Thyroid gland (tissue), 4 donors: ENCODE results near the gene TBC1D1. TPM values are rescaled to one million over a fixed set of nuclear protein-coding genes. Genes with fewer than 3 reads are reported as not detected.

Experiments
- DNase-seq, 2 donors: peaks; one replicate each; pipeline ENCODE4 v3.0.0-alpha.2; 2019
- H3K27ac ChIP-seq, 3 donors: fragments of 200-600 bp; sonication (generic); 1 replicate in 2 of 3; 2 replicates in 1 of 3; pipeline ENCODE4 v1.5.1; 2016 to 2019; ENCODE audit warnings: mild to moderate bottlenecking in 1 of 3, moderate library complexity in 1 of 3
- H3K27me3 ChIP-seq: fragments of 200-600 bp; sonication (generic); one replicate; pipeline ENCODE4 v1.5.1; 2019
- H3K36me3 ChIP-seq, 2 donors: fragments of 200-600 bp; sonication (generic); one replicate each; pipeline ENCODE4 v1.5.1; 2016 to 2019
- H3K4me1 ChIP-seq, 2 donors: fragments of 200-600 bp; sonication (generic); one replicate each; pipeline ENCODE4 v1.5.1; 2017 to 2019
- H3K4me3 ChIP-seq, 3 donors: fragments of 200-600 bp; sonication (generic); replicated peaks in 1 of 3; 1 replicate in 2 of 3; 2 replicates in 1 of 3; pipeline ENCODE4 v1.5.1; 2016; ENCODE audit warnings: mild to moderate bottlenecking in 1 of 3
- H3K9me3 ChIP-seq: fragments of 200-600 bp; sonication (generic); one replicate; pipeline ENCODE4 v1.5.1; 2017
- POLR2A ChIP-seq, 2 donors: fragments of 450-650 bp; IDR thresholded peaks; one replicate each; pipeline ENCODE4 v1.6.1; 2017; ENCODE audit warnings: antibody characterized with exemption in 2 of 2, mild to moderate bottlenecking in 2 of 2, moderate library complexity in 1 of 2
- WGBS, 2 donors: methylation state at CpG; one replicate each; pipeline ENCODE4 v1.1.5; 2017; 5-methylcytosine and 5-hydroxymethylcytosine counted together
- intact Hi-C: fragments of 100-400 bp; cut with DNase I; formaldehyde crosslinking; loops from one replicate; pipeline ENCODE4 v1.15.1; 2023
- total RNA-seq, 4 donors: library from RNA; depleted of rRNA; stranded (reverse); fragments of >200 nt; gene quantifications; one replicate each; pipeline ENCODE4 v1.2.3, GENCODE V29; 2016
- TF ChIP-seq, protein P1 (sequence below), 6 experiments: fragments of 200-600 bp in 3 of 6; fragments of 450-650 bp in 3 of 6; sonication (generic) in 3 of 6; IDR thresholded peaks; one replicate each; pipeline ENCODE4 v1.5.1; 2016 to 2019; ENCODE audit warnings: antibody characterized with exemption in 6 of 6, mild to moderate bottlenecking in 2 of 6, inconsistent platforms in 1 of 6, moderate library complexity in 1 of 6

TBC1D1 gene
- total RNA-seq, 4 donors from 2014 or later, result 192 to 284 (median 230) TPM

GRCh38 chr4:37873386-37873785, 17.5 kb upstream of the TBC1D1 start:
- Histone ChIP-seq H3K27ac (no peak overlapping the region), H3K4me3 (no peak overlapping the region), H3K27me3 (no peaks in the 10 kb centered on the region), H3K4me1 (peaks cover 3 to 10% of the 10 kb centered on the region in 2 donors), H3K36me3 (no peaks in the 10 kb centered on the region), H3K9me3 (no peaks in the 10 kb centered on the region)
- intact Hi-C loops, result no loop called here
- WGBS, 2 donors, result 82 to 91% methylated on average over 1 of the region's 1 CpG
- no peak for DNase-seq
- TF ChIP-seq POLR2A (IDR thresholded peaks at IDR 0.05), result no peak
- TF ChIP-seq, protein P1, sequence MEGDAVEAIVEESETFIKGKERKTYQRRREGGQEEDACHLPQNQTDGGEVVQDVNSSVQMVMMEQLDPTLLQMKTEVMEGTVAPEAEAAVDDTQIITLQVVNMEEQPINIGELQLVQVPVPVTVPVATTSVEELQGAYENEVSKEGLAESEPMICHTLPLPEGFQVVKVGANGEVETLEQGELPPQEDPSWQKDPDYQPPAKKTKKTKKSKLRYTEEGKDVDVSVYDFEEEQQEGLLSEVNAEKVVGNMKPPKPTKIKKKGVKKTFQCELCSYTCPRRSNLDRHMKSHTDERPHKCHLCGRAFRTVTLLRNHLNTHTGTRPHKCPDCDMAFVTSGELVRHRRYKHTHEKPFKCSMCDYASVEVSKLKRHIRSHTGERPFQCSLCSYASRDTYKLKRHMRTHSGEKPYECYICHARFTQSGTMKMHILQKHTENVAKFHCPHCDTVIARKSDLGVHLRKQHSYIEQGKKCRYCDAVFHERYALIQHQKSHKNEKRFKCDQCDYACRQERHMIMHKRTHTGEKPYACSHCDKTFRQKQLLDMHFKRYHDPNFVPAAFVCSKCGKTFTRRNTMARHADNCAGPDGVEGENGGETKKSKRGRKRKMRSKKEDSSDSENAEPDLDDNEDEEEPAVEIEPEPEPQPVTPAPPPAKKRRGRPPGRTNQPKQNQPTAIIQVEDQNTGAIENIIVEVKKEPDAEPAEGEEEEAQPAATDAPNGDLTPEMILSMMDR (IDR thresholded peaks at IDR 0.05), result no peak

DNA sequence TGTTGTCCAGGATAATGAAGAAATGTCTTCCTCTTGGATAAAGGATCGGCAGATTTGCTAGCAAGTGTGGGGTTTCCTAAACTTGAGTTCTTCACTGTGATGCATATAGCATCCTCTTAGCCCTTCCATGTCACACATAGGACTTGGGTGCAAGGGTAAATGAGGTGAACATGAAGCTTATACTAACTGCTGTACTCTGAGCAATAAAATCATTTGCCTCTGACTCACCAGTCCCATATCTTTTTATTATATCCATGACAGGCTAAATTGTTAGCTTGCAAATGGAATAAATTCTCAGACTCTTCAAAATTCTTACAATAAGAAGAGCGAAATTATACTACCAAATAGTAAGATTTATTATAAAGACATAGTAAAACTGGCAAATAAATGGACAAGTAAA, 14.7 kb upstream of the TBC1D1 start:
- Histone ChIP-seq H3K4me3 (no peak overlapping the region), H3K9me3 (no peaks in the 10 kb centered on the region), H3K36me3 (no peaks in the 10 kb centered on the region), H3K27me3 (no peaks in the 10 kb centered on the region), H3K27ac (no peak overlapping the region), H3K4me1 (peaks cover 3 to 10% of the 10 kb centered on the region in 2 donors)
- TF ChIP-seq, protein P1 (IDR thresholded peaks at IDR 0.05), result no peak
- TF ChIP-seq POLR2A (IDR thresholded peaks at IDR 0.05), result no peak
- intact Hi-C loops, result no loop called here
- 96 to 97% methylated on average over 2 of the region's 2 CpGs for WGBS, 2 donors
- DNase-seq, result no peak

DNA sequence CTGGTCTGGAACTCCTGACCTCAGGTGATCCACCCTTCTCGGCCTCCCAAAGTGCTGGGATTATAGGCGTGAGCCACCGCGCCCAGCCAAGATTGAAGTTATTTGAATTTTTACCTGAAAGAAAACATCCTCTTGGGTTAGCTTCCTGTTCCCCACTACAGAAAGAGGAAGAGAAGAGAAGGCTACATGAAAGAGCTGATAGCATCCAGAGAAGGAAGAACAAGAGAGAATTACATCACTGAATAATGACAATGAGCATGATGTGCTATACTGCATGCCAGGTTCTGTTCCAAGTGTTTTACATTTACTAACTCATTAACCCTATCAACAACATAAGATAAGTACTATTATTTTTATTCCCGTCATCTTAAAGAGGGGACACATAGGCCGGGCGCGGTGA, 11.5 kb upstream of the TBC1D1 start:
- Histone ChIP-seq H3K4me1 (no peaks in the 10 kb centered on the region), H3K27me3 (no peaks in the 10 kb centered on the region), H3K36me3 (no peaks in the 10 kb centered on the region), H3K9me3 (no peaks in the 10 kb centered on the region), H3K4me3 (no peak overlapping the region), H3K27ac (no peak overlapping the region)
- 92 to 95% methylated on average over 8 of the region's 8 CpGs for WGBS, 2 donors
- TF ChIP-seq POLR2A (IDR thresholded peaks at IDR 0.05), result no peak
- TF ChIP-seq, protein P1 (IDR thresholded peaks at IDR 0.05), result no peak
- intact Hi-C loops, result no loop called here
- no peak for DNase-seq

GRCh38 chr4:37881811-37882210, 9.1 kb upstream of the TBC1D1 start:
- Histone ChIP-seq H3K36me3 (no peaks in the 10 kb centered on the region), H3K4me1 (no peaks in the 10 kb centered on the region), H3K27ac (no peak overlapping the region), H3K27me3 (no peaks in the 10 kb centered on the region), H3K9me3 (no peaks in the 10 kb centered on the region), H3K4me3 (no peak overlapping the region)
- no peak for TF ChIP-seq POLR2A (IDR thresholded peaks at IDR 0.05)
- TF ChIP-seq, protein P1 (IDR thresholded peaks at IDR 0.05), result no peak
- no peak for DNase-seq
- intact Hi-C loops, result no loop called here
- 83 to 93% methylated on average over 5 of the region's 5 CpGs for WGBS, 2 donors

- Histone ChIP-seq H3K36me3 (no peaks in the 10 kb centered on the region), H3K9me3 (no peaks in the 10 kb centered on the region), H3K4me3 (no peak overlapping the region), H3K4me1 (no peaks in the 10 kb centered on the region), H3K27me3 (no peaks in the 10 kb centered on the region), H3K27ac (no peak overlapping the region)
- DNase-seq, result peak; percentile 18 to 26
- WGBS, 2 donors, result 48 to 55% methylated on average over 4 of the region's 4 CpGs
- intact Hi-C loops, result no loop called here
- TF ChIP-seq, protein P1 (IDR thresholded peaks at IDR 0.05), result no peak
- TF ChIP-seq POLR2A (IDR thresholded peaks at IDR 0.05), result no peak
These were observed 8.1 kb upstream of the TBC1D1 start for GRCh38 chr4:37882665-37883296.
